ENCODE results near the gene CDH13. TPM values are rescaled to one million over a fixed set of nuclear protein-coding genes. Genes with fewer than 3 reads are reported as not detected.

The CDH13 gene
- total RNA-seq, 1 donor from 2014 or later, result not detected

DNA sequence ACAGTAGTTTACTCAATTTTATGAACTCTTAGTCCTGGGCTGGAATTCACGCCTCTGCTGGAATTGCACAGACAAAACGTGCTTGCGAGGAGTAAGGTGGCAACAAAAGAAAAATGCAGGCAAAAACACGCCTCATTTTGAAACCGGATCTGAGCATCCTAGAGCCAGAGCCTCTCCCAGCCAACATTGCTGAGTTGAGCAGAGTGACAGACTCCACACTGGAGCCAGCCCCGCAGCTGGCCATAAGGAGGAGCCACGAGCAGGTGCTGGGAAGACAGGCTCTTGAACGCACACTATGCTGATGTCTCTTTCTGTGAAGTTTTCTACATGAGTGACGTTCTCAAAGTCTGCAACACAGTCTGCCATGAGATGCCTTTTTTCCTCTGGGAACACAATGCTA, 1166.4 kb downstream of the CDH13 start:
- CTCF ChIA-PET, result no interaction called here
- Mint-ChIP-seq H3K4me3 (no peak overlapping the region), H3K4me1 (no peaks in the 10 kb centered on the region), H3K36me3 (ENCODE audit: low read depth) (peaks cover 9% of the 10 kb centered on the region), H3K27ac (no peak overlapping the region), H3K27me3 (no peaks in the 10 kb centered on the region), H3K9me3 (peaks cover 4% of the 10 kb centered on the region)
- ATAC-seq (ENCODE audit: low read depth) (no peak), DNase-seq (no peak)
- intact Hi-C loops (cut with micrococcal nuclease), result no loop called here
- TF ChIP-seq, protein P1, sequence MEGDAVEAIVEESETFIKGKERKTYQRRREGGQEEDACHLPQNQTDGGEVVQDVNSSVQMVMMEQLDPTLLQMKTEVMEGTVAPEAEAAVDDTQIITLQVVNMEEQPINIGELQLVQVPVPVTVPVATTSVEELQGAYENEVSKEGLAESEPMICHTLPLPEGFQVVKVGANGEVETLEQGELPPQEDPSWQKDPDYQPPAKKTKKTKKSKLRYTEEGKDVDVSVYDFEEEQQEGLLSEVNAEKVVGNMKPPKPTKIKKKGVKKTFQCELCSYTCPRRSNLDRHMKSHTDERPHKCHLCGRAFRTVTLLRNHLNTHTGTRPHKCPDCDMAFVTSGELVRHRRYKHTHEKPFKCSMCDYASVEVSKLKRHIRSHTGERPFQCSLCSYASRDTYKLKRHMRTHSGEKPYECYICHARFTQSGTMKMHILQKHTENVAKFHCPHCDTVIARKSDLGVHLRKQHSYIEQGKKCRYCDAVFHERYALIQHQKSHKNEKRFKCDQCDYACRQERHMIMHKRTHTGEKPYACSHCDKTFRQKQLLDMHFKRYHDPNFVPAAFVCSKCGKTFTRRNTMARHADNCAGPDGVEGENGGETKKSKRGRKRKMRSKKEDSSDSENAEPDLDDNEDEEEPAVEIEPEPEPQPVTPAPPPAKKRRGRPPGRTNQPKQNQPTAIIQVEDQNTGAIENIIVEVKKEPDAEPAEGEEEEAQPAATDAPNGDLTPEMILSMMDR (IDR thresholded peaks at IDR 0.05), result no peak
- POLR2A ChIA-PET, result no interaction called here

DNA sequence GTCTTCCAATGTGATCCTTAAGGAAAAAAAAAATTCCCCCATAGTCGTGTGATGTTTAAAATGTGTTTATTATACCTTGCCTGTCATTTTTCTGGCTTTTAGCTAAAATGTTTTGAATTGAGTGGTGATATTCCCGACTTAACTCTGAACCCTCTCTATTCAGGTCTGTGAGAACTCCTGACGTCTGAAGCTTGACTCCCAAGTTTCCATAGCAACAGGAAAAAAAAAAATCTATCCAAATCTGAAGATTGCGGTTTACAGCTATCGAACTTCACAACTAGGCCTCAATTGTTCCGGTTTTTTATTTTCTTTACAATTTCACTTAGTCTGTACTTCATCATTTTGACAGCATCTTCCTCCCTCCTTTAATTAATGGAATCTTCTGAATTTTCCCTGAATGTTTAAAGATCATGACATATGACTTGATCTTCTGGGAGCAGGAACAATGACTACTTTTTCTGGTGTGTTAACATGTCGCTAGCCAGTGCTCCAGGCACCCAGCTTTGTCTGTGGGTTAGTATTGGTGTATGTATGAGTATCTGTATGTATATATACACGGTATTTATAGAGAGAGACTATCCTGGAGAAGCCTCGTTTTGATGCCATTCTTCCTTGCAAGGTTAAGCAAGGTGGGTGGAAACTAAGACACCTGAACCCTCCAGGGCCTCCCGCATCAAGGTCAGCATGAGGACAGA, 1168.2 kb downstream of the CDH13 start:
- TF ChIP-seq, protein P1 (IDR thresholded peaks at IDR 0.05), result no peak
- peaks cover 4% of the 10 kb centered on the region for H3K9me3 Mint-ChIP-seq
- H3K4me3 Mint-ChIP-seq, result no peak overlapping the region

DNA sequence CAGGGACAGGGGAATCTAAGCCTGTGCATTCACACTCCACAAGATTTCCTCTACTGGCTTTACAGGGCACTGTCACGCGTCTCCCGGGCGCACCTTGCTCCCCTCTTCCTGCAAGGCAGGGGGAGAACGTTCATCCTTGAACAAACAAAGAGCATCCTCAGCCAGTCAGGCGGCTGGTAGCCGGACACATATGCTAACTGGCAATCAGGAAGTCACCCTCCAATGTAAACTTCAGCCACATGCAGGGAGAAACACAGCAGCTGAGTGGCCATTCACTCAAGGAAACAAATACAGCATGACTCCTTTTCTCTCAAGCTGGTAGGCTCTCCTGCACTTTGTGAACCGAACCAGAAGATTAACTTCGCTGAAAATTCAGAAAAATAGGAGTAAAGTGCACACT, 1170.2 kb downstream of the CDH13 start:
- ATAC-seq (ENCODE audit: low read depth) (no peak), DNase-seq (no peak)
- ChIA-PET CTCF (interaction anchor here (1.2 kb wide), 1 partner anchor 10 kb away, joined by 3 read pairs; no protein-coding TSS in a partner anchor), POLR2A (no interaction called here)
- H3K27me3 Mint-ChIP-seq, result no peaks in the 10 kb centered on the region
- H3K9me3 Mint-ChIP-seq, result peaks cover 4% of the 10 kb centered on the region
- peaks cover under 1% of the 10 kb centered on the region for H3K4me1 Mint-ChIP-seq
- no peak overlapping the region for H3K4me3 Mint-ChIP-seq
- peaks cover 11% of the 10 kb centered on the region for H3K36me3 Mint-ChIP-seq (ENCODE audit: low read depth)
- no peak overlapping the region for H3K27ac Mint-ChIP-seq
- intact Hi-C loops (cut with micrococcal nuclease), result no loop called here
- TF ChIP-seq, protein P1 (IDR thresholded peaks at IDR 0.05), result no peak

More for the DNA sequence above, 1168.2 kb downstream of the CDH13 start:
- ATAC-seq (ENCODE audit: low read depth) (no peak), DNase-seq (no peak)
- Mint-ChIP-seq H3K36me3 (ENCODE audit: low read depth) (peaks cover 11% of the 10 kb centered on the region), H3K27me3 (no peaks in the 10 kb centered on the region), H3K27ac (no peak overlapping the region), H3K4me1 (no peaks in the 10 kb centered on the region)
- intact Hi-C loops (cut with micrococcal nuclease), result no loop called here
- ChIA-PET POLR2A (interaction anchor here (1.0 kb wide), 1 partner anchor 10 kb away, joined by 4 read pairs; no protein-coding TSS in a partner anchor), CTCF (no interaction called here)

DNA sequence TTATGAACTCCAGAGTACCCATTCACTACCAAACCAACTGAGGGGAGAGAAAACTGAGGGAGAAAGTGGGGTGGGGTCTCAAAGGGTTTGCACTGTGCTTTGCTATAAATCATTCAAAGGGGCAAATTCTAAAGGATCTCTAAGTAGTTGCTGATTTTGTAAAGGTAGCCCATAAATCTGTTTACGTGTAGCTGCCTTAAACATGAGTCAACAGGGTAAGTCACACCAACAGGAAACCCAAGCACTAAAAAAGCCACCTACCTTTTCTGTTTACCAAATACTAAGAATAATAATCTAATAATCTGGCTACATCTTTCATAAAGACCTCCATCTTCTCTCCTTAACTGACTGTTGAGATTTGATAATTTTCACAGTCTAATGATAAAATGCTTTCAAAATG, 1172.6 kb downstream of the CDH13 start:
- no peak overlapping the region for H3K27ac Mint-ChIP-seq
- no peak overlapping the region for H3K4me3 Mint-ChIP-seq
- H3K9me3 Mint-ChIP-seq, result no peaks in the 10 kb centered on the region
- ATAC-seq (ENCODE audit: low read depth) (no peak), DNase-seq (no peak)
- TF ChIP-seq, protein P1 (IDR thresholded peaks at IDR 0.05), result no peak
- CTCF ChIA-PET, result no interaction called here
- intact Hi-C loops (cut with micrococcal nuclease), result no loop called here
- peaks cover 17% of the 10 kb centered on the region for H3K4me1 Mint-ChIP-seq
- no peaks in the 10 kb centered on the region for H3K27me3 Mint-ChIP-seq
- H3K36me3 Mint-ChIP-seq (ENCODE audit: low read depth), result peaks cover 15% of the 10 kb centered on the region
- POLR2A ChIA-PET, result no interaction called here

DNA sequence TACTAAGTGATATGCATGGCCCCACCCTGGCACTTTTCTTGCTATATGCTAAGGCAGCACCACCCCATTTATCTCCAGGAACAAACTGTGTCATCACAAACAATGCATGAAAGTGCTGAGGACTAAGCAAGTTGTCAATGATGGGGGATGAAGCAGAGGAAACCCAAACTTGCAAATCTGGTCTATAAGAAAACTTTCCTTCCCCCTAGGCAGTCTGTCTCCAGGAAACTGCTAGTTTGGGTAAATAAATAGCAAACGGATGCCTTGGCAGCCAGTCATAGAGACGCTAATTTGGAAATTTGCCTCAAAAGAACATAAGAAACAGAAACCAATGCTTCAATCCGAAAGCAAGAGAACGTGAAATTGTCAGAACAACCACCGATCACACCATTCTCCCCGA, 1175.4 kb downstream of the CDH13 start:
- H3K27me3 Mint-ChIP-seq, result no peaks in the 10 kb centered on the region
- peak overlapping the region; percentile 35 for H3K27ac Mint-ChIP-seq
- ATAC-seq (ENCODE audit: low read depth) (no peak), DNase-seq (no peak)
- ChIA-PET CTCF (no interaction called here), POLR2A (interaction anchor here (0.5 kb wide), 1 partner anchor 78 kb away, joined by 3 read pairs; no protein-coding TSS in a partner anchor)
- peaks cover 44% of the 10 kb centered on the region for H3K4me1 Mint-ChIP-seq
- peak overlapping the region; percentile 41 for H3K4me3 Mint-ChIP-seq
- TF ChIP-seq, protein P1 (IDR thresholded peaks at IDR 0.05), result no peak
- peaks cover 6% of the 10 kb centered on the region for H3K36me3 Mint-ChIP-seq (ENCODE audit: low read depth)
- intact Hi-C loops (cut with micrococcal nuclease), result loop anchor here (10.0 kb wide), 2 partner anchors 1223 to 1753 kb away; partner anchors contain the start of gene KIAA0513
- H3K9me3 Mint-ChIP-seq, result peaks cover 2% of the 10 kb centered on the region

All from activated B cell treated with CpG ODN at 0.5 μM for 24 hours (primary cell).